HG02571 (cell line): Measurements from ENCODE around the gene EXD2.
A peak's percentile ranks its signal among the peaks of the same experiment; 100 is the strongest.
"Not testable (repeated sequence)": the region's sequence is repeated elsewhere in the genome, so short reads cannot be mapped to it uniquely, and the experiment has no call there.

Source experiments
- ATAC-seq: cut with Tn5 transposase; IDR thresholded peaks from one replicate; pipeline ENCODE4 v1.9.1; 2021; ENCODE audit warnings: mild to moderate bottlenecking, moderate library complexity; ENCODE audit not compliant: unreplicated experiment

Gene EXD2, protein sequence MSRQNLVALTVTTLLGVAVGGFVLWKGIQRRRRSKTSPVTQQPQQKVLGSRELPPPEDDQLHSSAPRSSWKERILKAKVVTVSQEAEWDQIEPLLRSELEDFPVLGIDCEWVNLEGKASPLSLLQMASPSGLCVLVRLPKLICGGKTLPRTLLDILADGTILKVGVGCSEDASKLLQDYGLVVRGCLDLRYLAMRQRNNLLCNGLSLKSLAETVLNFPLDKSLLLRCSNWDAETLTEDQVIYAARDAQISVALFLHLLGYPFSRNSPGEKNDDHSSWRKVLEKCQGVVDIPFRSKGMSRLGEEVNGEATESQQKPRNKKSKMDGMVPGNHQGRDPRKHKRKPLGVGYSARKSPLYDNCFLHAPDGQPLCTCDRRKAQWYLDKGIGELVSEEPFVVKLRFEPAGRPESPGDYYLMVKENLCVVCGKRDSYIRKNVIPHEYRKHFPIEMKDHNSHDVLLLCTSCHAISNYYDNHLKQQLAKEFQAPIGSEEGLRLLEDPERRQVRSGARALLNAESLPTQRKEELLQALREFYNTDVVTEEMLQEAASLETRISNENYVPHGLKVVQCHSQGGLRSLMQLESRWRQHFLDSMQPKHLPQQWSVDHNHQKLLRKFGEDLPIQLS

DNA sequence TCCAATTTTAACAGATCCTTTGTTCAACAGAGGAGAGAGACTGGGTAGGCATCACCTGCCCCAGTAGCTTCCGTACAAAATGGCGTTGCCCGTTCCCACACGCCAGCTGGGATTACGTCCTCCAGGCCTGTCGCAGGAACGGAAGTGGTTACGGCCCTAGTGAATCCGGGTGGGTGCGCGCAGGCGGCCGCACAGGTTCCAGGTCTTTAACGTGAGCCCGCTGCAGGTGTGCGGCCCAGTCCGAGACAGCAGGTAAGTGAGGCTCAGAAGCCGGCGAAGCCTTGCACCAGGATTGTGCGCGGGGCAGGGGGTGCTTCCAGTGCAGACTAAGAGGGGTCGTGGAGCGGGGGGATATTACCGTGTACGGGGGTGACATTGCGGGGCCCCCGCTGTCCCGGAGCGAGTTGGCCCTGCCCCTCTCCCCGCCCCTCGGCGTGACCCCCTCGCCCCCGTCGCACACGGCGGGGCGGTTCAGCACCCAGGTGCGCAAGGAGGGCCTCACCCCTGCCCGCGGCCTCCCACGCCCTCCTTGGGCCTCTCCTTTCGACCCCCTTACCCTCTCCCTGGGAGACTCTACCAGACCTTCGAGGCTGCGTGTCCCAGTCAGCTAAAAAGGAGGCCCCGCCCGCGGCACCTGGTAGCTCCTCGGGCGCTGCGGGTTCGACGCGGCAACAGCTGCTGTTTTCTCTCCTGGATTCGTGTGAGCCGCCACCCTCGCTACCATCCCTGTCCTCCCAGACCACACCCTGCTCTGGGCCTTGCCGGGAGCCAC is at the start of gene EXD2:
Gene EXD2 (plus strand): TSS at position 159 of the 772 bp plus-strand sequence. CDS start 17,973 bp downstream, outside the sequence.
- ATAC-seq = peak; percentile 66

DNA sequence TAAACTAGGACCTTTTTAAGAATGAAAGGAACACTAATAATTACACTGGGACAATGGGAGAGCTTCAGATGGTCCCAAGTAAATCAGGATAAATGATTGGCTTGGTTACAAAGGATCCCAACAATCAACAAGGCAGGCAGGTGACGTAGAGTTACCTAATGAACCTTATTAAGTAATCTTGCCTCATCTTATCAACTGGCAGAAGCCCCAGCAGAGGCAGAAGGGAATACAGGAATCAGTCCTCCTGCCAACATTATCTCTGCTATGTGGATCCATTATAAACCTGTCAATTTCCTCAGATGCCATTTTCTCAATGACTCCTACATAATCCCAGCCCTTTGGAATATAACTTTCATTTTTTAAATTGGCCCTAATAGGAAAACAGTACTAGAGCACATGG is 49.7 kb upstream of the EXD2 start:
- ATAC-seq = no peak

DNA sequence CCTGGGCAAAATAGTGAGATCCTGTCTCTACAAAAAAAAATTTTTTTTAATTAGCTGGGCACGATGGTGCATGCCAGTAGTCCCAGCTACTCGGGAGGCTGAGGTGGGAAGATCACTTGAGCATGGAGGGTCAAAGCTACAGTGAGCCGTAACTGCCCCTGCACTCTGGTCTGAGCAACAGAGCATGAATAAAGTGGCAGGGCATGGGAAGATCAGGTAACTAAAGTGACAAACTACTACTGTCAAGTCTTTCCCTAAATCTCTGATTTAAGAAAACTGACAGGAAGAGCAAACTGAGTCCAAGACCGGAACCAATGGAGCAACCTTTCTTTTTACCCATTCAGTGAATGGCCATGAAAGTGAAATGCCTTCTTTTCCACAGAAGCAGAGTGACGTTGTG is 49.2 kb upstream of the EXD2 start:
- no peak for ATAC-seq

DNA sequence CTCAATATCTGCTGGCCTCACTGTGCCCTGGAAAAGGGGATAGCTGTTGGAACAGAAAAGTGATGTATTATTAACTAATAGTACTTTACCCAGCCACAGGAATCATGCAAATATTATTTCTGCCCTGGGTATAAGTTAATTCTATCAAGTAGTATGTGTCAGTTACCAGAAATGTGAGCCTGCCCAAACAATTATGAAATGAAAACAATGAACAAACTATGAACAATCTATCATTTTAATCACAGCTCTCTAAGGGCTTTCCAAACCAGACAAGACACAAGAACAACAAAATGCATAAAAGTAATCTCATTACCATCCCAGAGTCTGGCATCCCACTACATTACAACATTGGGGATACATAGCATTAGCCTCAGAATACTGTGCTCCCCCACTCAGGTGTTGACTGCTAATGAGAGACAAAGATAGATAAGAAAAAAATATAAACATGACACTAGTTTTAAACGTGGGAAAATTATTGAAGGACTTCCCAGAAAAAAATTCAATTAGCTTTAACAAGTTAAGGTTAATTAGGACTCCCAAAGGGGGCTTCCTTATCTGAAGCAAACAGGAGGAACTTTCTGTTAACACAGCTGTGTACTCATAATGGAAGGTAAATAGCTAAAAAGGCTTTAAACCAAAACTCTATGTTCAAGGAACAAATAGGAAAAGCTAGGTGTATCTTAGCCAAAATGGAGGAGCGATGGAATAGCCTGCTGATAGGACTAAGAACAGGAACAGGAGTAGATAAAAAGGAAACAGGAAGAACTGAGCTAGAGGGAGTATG is 41.6 kb upstream of the EXD2 start:
- no peak for ATAC-seq

DNA sequence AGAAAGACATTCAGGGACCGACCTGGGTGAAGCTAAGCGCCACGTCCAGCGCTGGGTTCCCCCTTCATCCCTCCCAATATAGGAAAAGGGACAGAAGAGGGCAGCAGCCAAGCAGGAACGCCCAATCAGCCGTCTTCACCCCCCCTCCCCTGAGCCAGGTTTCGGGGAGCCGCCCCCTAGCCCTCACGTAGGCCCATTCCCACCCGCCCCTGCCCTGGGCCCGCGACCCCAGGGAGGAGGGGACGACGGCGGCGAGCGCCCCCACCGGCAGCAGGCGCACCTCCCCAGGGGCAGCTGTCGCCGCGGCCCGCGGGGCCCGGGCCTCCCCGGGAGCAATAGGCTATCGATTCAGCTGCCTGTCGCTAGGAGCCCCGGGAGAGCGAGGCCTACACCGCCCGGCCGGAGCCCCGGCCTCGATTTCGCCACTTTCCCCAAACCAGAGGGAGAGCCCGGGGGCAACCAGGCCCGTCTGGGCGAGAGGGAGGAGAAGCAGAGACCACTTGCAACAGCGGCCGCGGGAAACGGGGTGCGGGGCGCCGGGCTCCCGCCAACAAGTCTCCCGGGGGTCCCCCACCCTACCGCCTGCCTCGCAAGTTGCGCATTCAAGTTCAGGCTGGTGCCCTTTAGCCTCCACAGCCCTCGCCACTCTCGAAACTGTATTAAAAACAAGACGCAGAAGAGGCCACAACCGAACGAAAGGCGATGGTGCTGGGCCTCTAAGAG is 39.7 kb upstream of the EXD2 start:
- ATAC-seq = peak; percentile 39

DNA sequence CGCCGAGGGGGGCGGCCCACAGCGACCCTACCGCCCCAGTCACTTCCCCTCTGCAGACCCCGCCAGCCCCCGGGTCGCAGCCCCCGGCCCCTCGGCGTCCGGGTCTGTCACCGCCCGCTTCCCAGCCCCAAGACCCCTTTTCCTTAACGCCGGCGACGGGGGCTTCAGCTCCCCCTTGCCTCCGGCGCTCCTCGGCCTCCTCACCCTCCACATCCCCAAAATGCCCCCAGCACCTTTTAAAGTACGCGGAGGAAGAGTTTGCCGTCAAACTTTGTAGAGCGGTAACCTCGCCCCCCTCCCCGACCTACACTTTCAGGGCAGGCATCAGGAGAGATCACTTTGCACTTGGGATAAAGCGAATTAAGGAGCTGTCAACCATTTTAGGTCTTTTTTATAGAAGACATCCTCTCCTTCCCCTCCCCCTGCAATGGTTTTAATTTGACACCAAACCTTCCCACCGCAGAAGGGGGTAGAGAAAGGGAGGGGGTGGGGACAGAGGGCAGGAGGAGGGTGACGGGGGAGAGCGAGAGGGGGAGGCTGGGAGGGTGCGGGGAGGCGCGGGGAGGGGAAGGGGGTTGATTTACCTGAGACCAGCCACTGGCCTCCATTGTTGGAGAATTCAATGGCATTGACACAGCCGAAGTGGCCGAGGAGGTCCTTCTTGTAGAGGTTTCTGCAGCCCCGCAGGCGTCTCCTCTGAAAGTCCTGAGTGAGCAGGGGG is 39.0 kb upstream of the EXD2 start:
- ATAC-seq = no peak

DNA sequence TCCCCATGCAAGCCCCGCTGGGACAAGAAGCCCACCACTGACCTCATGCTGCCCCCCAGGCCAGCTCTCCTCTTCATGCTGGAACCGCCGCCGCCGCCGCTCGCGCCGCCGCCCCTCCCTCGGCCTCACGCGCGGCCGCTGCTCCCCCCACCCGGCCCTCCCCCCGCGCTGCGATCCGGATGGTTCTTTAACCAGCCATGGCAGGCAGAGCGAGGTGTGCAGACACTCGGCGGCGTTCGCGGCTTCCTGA is 38.5 kb upstream of the EXD2 start, which contains the start of gene DCAF5:
Gene DCAF5 (minus strand): TSS at position 218 of the 250 bp plus-strand sequence. CDS start 141 bp downstream, at position 77.
- ATAC-seq = peak; percentile 87

DNA sequence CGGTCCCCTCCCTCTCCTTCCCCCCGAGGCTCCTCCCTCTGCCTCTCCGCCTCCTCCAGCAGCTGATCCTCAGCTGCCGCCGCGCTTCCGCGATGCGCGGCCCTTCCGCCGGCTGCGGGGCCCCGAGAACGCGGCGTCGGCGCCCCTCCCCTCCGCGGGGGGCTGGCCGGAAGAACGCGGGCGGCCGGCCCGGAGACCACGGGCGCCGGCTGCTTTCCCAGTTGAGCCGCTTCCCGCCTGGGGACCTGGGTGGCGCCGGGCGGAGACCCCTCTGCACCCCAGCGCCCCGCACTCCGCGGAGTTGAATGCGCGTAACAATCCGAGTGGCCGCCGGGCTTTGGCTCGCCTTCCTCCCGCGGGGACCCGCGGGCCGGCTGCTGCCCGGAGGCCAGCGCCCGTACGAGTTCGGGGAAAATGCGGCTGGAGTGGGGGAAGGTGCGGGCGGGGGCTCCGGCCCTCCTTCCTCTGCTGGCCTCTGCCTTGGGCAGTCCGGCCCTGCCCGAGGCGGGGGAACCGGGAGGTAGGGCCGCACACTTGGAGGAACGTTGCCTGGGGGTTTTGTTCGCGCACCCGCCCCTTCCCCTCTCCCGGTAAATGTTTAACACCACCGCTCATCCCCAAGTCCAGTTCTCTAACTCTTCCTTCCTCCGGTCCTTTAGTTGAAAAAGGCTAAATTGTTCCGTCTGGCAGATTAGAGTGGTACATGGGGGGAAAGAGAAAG is 38.0 kb upstream of the EXD2 start:
- peak; percentile 5 for ATAC-seq

DNA sequence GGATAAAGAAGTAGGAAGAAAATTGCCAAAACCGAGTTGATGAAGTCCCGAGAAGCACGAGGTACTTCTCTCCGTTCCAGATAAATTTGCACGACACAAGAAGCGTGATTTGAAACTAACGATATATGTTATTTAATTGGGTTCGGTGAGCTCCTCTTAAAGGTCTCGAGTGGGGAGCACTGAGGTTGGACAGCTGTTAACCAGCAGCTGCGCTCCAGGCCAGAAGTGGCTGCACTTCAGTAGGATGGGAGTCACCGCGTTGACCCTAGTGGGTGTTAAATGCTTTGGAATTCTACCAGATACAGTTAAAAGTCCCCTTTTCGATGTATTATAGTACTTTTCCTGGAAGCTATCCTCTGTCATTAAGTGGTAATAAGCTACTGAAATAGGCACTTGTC is 37.4 kb upstream of the EXD2 start:
- ATAC-seq = no peak

DNA sequence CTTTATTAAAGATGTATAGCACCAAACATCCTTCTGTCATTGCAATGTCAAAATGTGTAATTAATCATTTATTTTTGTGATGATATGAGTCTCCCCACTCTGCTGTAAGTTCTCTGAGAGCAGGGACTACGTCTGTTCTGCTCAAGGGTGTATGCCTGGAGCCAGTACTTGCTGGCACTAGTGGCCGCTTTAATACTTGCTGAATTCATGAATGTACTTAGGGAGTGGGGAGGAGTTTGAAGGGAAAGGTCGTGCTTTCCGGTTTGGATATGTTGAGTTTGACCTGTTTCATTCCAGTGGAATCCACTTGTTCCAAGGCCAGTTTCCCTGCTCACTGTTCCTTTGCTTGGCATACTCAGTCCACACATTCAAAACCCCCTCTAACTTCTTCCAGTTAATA is 36.5 kb upstream of the EXD2 start:
- no peak for ATAC-seq

DNA sequence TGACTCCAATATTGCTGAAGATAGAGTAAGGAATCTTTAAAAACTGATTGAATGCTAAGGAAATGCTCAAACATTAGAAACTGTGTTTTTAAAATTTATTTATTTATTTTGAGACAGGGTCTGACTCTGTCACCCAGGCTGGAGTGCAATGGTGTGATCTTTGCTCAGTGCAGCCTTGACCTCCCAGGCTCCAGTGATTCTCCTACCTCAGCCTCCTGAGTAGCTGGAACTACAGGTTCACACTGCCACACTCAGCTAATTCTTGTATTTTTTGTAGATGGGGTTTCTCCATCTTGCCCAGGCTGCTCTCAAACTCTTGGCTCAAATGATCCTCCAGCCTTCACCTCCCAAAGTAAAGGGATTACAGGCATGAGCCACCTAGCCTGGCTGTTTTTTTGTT is 35.1 kb upstream of the EXD2 start:
- no peak for ATAC-seq

DNA sequence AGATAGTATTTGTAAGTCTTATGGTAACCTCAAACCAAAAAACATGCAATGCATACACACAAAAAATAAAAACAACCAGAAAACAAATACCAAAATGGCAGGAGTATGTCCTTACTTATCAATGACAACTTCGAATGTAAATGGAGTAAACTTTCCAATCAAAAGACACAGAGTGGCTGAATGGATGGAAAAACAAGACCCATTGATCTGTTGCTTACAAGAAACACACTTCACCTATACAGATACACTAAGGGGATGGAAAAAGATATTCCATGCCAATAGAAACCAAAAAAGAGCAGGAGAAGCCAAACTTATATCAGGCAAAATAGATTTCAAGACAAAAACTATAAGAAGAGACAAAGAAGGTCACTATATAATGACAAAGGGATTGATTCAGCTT is 29.7 kb upstream of the EXD2 start:
- ATAC-seq = no peak

DNA sequence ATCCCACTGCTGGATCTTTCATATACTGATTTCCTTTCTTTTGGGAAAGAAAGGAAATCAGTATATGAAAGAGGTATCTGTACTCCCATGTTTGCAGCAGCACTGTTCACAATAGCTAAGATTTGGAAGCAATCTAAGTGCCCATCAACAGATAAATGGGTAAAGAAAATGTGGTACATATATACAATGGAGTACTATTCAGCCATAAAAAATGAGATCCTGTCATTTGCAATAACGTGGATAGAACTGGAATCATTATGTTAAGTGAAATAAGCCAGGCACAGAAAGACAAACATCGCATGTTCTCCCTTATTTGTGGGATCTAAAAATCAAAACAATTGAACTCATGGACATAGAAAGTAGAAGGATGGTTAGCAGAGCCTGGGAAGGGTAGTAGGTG is 25.5 kb upstream of the EXD2 start:
- ATAC-seq = not testable (repeated sequence)

DNA sequence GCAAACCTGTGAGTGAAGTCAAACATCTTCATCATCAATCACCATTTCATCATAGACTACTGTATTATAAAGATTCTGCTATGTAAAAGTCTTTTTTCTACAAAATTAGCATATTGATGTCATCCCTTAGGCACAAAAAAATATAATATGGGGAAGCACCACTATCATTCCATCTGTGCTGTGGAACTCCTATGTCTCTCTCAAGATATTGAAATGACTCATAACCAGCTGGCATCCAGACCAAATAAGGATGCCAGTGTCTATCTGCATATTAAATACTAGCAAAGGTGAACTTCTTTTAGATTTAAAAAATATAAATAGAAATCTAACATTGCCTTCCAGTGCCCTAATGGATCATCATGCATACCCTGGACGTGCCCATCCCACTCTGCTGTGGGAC is 20.5 kb upstream of the EXD2 start:
- ATAC-seq = no peak

DNA sequence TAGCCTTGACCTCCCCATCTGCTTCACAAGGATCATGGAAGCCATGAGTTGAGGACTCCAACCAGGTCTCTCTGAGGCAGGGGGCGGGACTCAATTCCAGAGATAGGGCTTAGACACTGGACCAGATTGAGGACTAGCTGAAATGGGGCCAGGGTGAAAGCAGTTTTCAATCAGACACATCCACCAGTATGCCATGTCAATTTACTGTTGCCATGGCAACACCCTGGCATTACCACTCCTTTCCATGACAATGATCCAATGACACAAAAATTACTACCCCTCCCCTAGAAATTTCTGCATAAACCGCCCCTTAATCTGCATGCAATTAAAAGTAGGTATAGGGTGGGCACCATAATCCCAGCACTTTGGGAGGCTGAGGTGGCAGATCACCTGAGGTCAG is 19.7 kb upstream of the EXD2 start:
- no peak for ATAC-seq

DNA sequence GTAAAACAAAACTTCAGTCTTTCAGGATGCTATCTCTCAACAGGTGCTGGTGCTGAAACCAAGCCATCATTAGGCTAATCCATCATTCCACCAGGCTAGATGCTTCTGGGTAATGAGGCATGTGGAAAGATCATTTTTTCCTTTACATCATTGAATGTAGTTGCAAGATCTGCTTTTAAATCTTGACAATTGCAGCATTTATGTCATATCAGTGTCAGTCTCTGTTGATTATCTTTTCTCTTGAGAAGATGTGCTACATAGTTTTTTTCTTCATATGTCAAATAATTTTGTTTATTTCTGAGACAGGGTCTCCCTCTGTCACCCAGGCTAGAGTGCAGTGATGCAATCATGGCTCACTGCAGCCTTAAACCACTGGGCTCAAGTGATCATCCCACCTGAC is 16.2 kb upstream of the EXD2 start:
- no peak for ATAC-seq

DNA sequence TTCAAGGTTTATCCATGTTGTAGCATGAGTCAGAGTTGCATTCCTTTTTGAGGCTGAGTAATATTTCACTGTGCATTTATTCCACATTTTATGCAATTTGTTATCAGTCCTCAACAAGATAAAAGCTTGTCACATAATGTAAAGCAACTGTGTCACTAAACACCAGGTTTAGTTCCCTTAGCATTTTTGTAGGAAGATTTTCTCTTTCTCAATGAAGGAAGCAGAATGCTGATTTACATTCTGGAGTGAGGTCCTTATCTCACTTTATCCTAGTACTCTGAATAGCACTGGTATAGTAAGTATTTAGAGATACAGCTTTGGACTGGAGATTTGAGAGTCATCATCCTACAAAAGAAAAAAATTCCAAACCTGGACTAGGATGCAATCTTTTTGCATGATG is 9.8 kb upstream of the EXD2 start:
- ATAC-seq = no peak

DNA sequence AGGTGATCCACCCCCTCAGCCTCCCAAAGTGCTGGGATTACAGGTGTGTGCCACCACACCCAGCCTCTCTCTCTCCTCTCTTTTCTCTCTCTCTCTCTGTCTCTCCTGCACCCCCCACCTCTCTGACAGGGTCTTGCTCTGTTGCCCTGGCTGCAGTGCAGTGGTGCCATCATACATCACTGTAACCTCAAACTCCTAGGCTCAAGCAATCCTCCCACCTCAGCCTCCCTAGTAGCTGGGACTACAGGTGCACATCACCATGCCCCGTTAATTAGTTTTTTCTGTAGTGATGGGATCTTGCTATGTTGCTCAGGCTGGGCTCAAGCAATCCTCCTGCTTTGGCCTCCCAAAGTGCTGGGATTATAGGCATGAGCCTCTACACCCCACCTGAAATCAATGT is 8.7 kb upstream of the EXD2 start:
- ATAC-seq = not testable (repeated sequence)

DNA sequence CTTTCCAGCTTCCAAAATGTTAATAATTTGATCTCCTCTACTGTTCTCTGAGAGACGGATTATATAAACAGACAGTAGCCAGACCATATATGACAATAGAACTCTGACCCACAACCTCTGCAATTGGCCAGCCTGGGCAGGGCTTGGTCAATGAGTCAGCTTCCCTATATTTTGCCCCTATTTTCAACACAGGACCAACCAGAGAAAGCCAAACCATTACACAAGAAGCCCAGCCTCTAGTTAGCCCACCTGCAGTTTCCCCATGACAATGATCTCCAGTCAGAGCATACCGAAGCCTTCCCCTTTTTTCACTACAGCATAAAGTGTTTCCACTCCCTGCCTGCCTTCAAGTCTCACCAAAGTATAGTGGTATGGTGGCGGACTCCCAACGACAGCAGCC is 7.6 kb upstream of the EXD2 start:
- no peak for ATAC-seq
